WERI-Rb-1 (cell line): ENCODE results near the gene AGO3.
"Not testable (repeated sequence)": the region's sequence is repeated elsewhere in the genome, so short reads cannot be mapped to it uniquely, and the experiment has no call there.

Experiments used
- DNase-seq: peaks from one replicate; pipeline ENCODE4 v3.0.0-alpha.2; 2020
- H3K27ac ChIP-seq: fragments of 250-450 bp; sonication (Bioruptor Pico); 2 replicates; pipeline ENCODE4 v1.5.1; 2020; ENCODE audit warnings: mild to moderate bottlenecking, moderate library complexity
- H3K27me3 ChIP-seq: fragments of 250-450 bp; sonication (Bioruptor Pico); 2 replicates; pipeline ENCODE4 v1.5.1; 2021; ENCODE audit warnings: mild to moderate bottlenecking, low read depth, moderate library complexity; ENCODE audit not compliant: insufficient read depth, severe bottlenecking
- H3K36me3 ChIP-seq: fragments of 250-450 bp; sonication (Bioruptor Pico); 2 replicates; pipeline ENCODE4 v1.5.1; 2020; ENCODE audit warnings: mild to moderate bottlenecking, moderate library complexity
- H3K4me3 ChIP-seq: 2 replicates; pipeline ENCODE4 v1.5.1; 2011; ENCODE audit warnings: low read depth, mild to moderate bottlenecking, control low read depth, low read length
- H3K9me3 ChIP-seq: fragments of 250-450 bp; sonication (Bioruptor Pico); 2 replicates; pipeline ENCODE4 v1.5.1; 2021; ENCODE audit warnings: mild to moderate bottlenecking, moderate library complexity; ENCODE audit not compliant: severe bottlenecking
- CTCF ChIP-seq: IDR thresholded peaks from 2 replicates; pipeline ENCODE4 v1.5.1; 2011; ENCODE audit warnings: low read depth, mild to moderate bottlenecking, control low read depth, inconsistent platforms, low read length

Gene AGO3

GRCh38 chr1:36023098-36023769, 92.3 kb downstream of the AGO3 start:
- no peaks in the 10 kb centered on the region for H3K9me3 ChIP-seq
- H3K27ac ChIP-seq = no peak overlapping the region
- no peak overlapping the region for H3K4me3 ChIP-seq
- no peaks in the 10 kb centered on the region for H3K27me3 ChIP-seq
- no peak for DNase-seq
- peaks cover 20% of the 10 kb centered on the region for H3K36me3 ChIP-seq
- TF ChIP-seq CTCF = no peak

- peaks cover 23% of the 10 kb centered on the region for H3K36me3 ChIP-seq
- H3K27me3 ChIP-seq, DNase-seq, H3K27ac ChIP-seq, H3K9me3 ChIP-seq, H3K4me3 ChIP-seq: not testable (repeated sequence)
Measured at GRCh38 chr1:36024024-36024423, 93.1 kb downstream of the AGO3 start.

- DNase-seq = no peak
- TF ChIP-seq CTCF = no peak
- Histone ChIP-seq H3K36me3 (peaks cover 23% of the 10 kb centered on the region), H3K27me3 (no peaks in the 10 kb centered on the region), H3K9me3 (peaks cover 3% of the 10 kb centered on the region), H3K27ac (no peak overlapping the region), H3K4me3 (no peak overlapping the region)
Measured at GRCh38 chr1:36024847-36025246, 93.9 kb downstream of the AGO3 start.

GRCh38 chr1:36027766-36028165, 96.9 kb downstream of the AGO3 start:
- H3K27me3 ChIP-seq = no peaks in the 10 kb centered on the region
- no peak overlapping the region for H3K27ac ChIP-seq
- no peak for TF ChIP-seq CTCF
- peaks cover 26% of the 10 kb centered on the region for H3K36me3 ChIP-seq
- DNase-seq = no peak
- H3K4me3 ChIP-seq = no peak overlapping the region
- H3K9me3 ChIP-seq = peaks cover 3% of the 10 kb centered on the region

- Histone ChIP-seq H3K27ac (no peak overlapping the region), H3K9me3 (peaks cover 3% of the 10 kb centered on the region), H3K4me3 (no peak overlapping the region), H3K27me3 (no peaks in the 10 kb centered on the region), H3K36me3 (peaks cover 34% of the 10 kb centered on the region)
- no peak for TF ChIP-seq CTCF
- no peak for DNase-seq
Measured at GRCh38 chr1:36031441-36031840, 100.5 kb downstream of the AGO3 start.

- no peak for DNase-seq
- no peak overlapping the region for H3K4me3 ChIP-seq
- TF ChIP-seq CTCF = no peak
- H3K27ac ChIP-seq = no peak overlapping the region
- H3K9me3 ChIP-seq = no peaks in the 10 kb centered on the region
- peaks cover 24% of the 10 kb centered on the region for H3K36me3 ChIP-seq
- H3K27me3 ChIP-seq = no peaks in the 10 kb centered on the region
Measured at GRCh38 chr1:36034692-36035091, 103.8 kb downstream of the AGO3 start.
